Right lobe of liver (tissue), 6 donors: ENCODE measurements around the gene FRY. TPM values are rescaled to one million over a fixed set of nuclear protein-coding genes. Genes with fewer than 3 reads are reported as not detected.

Experiments
- ATAC-seq, 4 donors: fragments of 200-7000 bp; cut with Tn5 transposase; one replicate each; pipeline ENCODE4 v1.9.1; 2020; ENCODE audit warnings: mild to moderate bottlenecking in 4 of 4, moderate library complexity in 4 of 4
- DNase-seq, 3 donors: peaks; one replicate each; pipeline ENCODE4 v3.0.0-alpha.2; 2020
- H3K27ac ChIP-seq, 3 donors: fragments of 200-600 bp; one replicate each; pipeline ENCODE4 v1.8.0; 2022
- H3K27me3 ChIP-seq, 2 donors: fragments of 200-600 bp; one replicate each; pipeline ENCODE4 v1.8.0; 2022
- H3K36me3 ChIP-seq, 4 donors: fragments of 200-600 bp; sonication (generic) in 1 of 4; one replicate each; pipeline versions ENCODE4 v1.5.1 to v1.8.0; 2017 to 2022; ENCODE audit warnings: control low read depth in 1 of 4
- H3K4me1 ChIP-seq, 4 donors: fragments of 200-600 bp; sonication (generic) in 1 of 4; one replicate each; pipeline versions ENCODE4 v1.5.1 to v1.8.0; 2017 to 2022; ENCODE audit warnings: control low read depth in 1 of 4
- H3K4me3 ChIP-seq, 3 donors: fragments of 200-600 bp; one replicate each; pipeline ENCODE4 v1.8.0; 2022
- H3K9me3 ChIP-seq, 4 donors: fragments of 200-600 bp; sonication (generic) in 1 of 4; one replicate each; pipeline versions ENCODE4 v1.5.1 to v1.8.0; 2017 to 2022; ENCODE audit warnings: control low read depth in 1 of 4
- CTCF ChIP-seq, 4 donors: fragments of 200-600 bp in 3 of 4; fragments of 450-650 bp in 1 of 4; IDR thresholded peaks; one replicate each; pipeline versions ENCODE4 v1.5.1 to v1.8.0; 2016 to 2022; ENCODE audit warnings: antibody characterized with exemption in 4 of 4, mild to moderate bottlenecking in 2 of 4
- POLR2A ChIP-seq: fragments of 450-650 bp; IDR thresholded peaks from one replicate; pipeline ENCODE4 v1.6.1; 2017; ENCODE audit warnings: antibody characterized with exemption, mild to moderate bottlenecking
- WGBS: methylation state at CpG from one replicate; pipeline ENCODE4 v1.1.6; 2018; ENCODE audit warnings: low coverage, low lambda C conversion rate; ENCODE audit not compliant: insufficient coverage; ENCODE audit errors: missing lambda C conversion rate; 5-methylcytosine and 5-hydroxymethylcytosine counted together
- intact Hi-C, 2 donors: fragments of 100-400 bp; cut with DNase I; formaldehyde crosslinking; loops; one replicate each; pipeline versions ENCODE4 v1.11.2 to v1.14.1; 2022
- total RNA-seq, 6 experiments: library from RNA; depleted of rRNA in 2 of 6; stranded (reverse); fragments of >200 nt in 2 of 6; fragmentation: NEBNext Ultra II Directional in 3 of 6; extraction: Animal tissue kit (Norgen Biotek cat#: 25700) in 3 of 6; gene quantifications; one replicate each; pipeline versions ENCODE4 v1.1.0 to v1.2.4, GENCODE V29; 2016 to 2023
- donor health status: DM: no; HTN: yes; CAD: no.
- donor health status: DM: no; HTN: no; CAD: no.
- donor health status: DM: no; HTN: no; CAD: no.
- donor health status: DM: no; HTN: yes; CAD: no.
- donor health status: DM: no; HTN: yes; CAD: no.

FRY gene
- total RNA-seq, 6 experiments from 2014 or later = 16.1 to 106 (median 35.7) TPM

- Histone ChIP-seq H3K27me3 (no peaks in the 10 kb centered on the region), H3K4me1 (peaks cover 0 to 3% (median 0%) of the 10 kb centered on the region in 4 donors), H3K4me3 (no peak overlapping the region), H3K9me3 (no peaks in the 10 kb centered on the region), H3K27ac (no peak overlapping the region), H3K36me3 (no peaks in the 10 kb centered on the region)
- no peak for DNase-seq
- ATAC-seq = no peak
- WGBS = 61% methylated on average over 5 of the region's 5 CpGs
- intact Hi-C loops = no loop called here
- TF ChIP-seq POLR2A (no peak), CTCF (IDR thresholded peaks at IDR 0.05) (no peak)
Measured at GRCh38 chr13:32114284-32114950, 82.8 kb downstream of the FRY start.

GRCh38 chr13:32115066-32115465 lies 83.5 kb downstream of the FRY start:
- H3K4me3 ChIP-seq = no peak overlapping the region
- H3K27ac ChIP-seq = peak overlapping the region in 1 of 3 donors; percentile 2
- TF ChIP-seq POLR2A (no peak), CTCF (IDR thresholded peaks at IDR 0.05) (no peak)
- WGBS = 24% methylated on average over 2 of the region's 2 CpGs
- DNase-seq (no peak), ATAC-seq (peak in 1 of 4 donors; percentile 22)
- peaks cover 0 to 3% (median 0%) of the 10 kb centered on the region in 4 donors for H3K4me1 ChIP-seq
- H3K36me3 ChIP-seq = no peaks in the 10 kb centered on the region
- no peaks in the 10 kb centered on the region for H3K9me3 ChIP-seq
- intact Hi-C loops = no loop called here
- no peaks in the 10 kb centered on the region for H3K27me3 ChIP-seq

GRCh38 chr13:32116210-32116609 lies 84.6 kb downstream of the FRY start:
- no peaks in the 10 kb centered on the region for H3K9me3 ChIP-seq
- WGBS = 64% methylated on average over 5 of the region's 5 CpGs
- intact Hi-C loops = no loop called here
- H3K4me3 ChIP-seq = no peak overlapping the region
- H3K27me3 ChIP-seq = no peaks in the 10 kb centered on the region
- no peak overlapping the region for H3K27ac ChIP-seq
- no peaks in the 10 kb centered on the region for H3K36me3 ChIP-seq
- ATAC-seq (no peak), DNase-seq (no peak)
- peaks cover 0 to 3% (median 0%) of the 10 kb centered on the region in 4 donors for H3K4me1 ChIP-seq
- TF ChIP-seq POLR2A (no peak), CTCF (IDR thresholded peaks at IDR 0.05) (no peak)

GRCh38 chr13:32117001-32117400 lies 85.4 kb downstream of the FRY start:
- no peak for ATAC-seq
- Histone ChIP-seq H3K4me3 (no peak overlapping the region), H3K4me1 (peaks cover 0 to 3% (median 0%) of the 10 kb centered on the region in 4 donors), H3K27ac (no peak overlapping the region), H3K9me3 (no peaks in the 10 kb centered on the region), H3K36me3 (no peaks in the 10 kb centered on the region), H3K27me3 (no peaks in the 10 kb centered on the region)
- 78% methylated on average over 3 of the region's 3 CpGs for WGBS
- no peak for DNase-seq
- intact Hi-C loops = no loop called here
- TF ChIP-seq CTCF (IDR thresholded peaks at IDR 0.05) (no peak), POLR2A (no peak)
